SK-N-SH (cell line): ENCODE data around the gene WDCP. TPM values are rescaled to one million over a fixed set of nuclear protein-coding genes. Genes with fewer than 3 reads are reported as not detected.
"Not testable (repeated sequence)": the region's sequence is repeated elsewhere in the genome, so short reads cannot be mapped to it uniquely, and the experiment has no call there.

Experiments
- CTCF ChIA-PET: fragments of 300-600, 350-600 bp; formaldehyde crosslinking; extraction: SDS; loops from one replicate; lab custom pipeline; 2021; lab: Yijun Ruan, JAX
- POLR2A ChIA-PET: fragments of 350-600 bp; sonication (Branson Sonifier 250); formaldehyde crosslinking; extraction: SDS; loops from one replicate; lab custom pipeline; 2020; ENCODE audit warnings: antibody characterized with exemption, inconsistent platforms; lab: Yijun Ruan, JAX
- DNase-seq: peaks from one replicate; pipeline ENCODE4 v3.0.0; 2012
- H2AFZ ChIP-seq: fragments of 200-600 bp; sonication (generic); 2 replicates; pipeline ENCODE4 v1.8.1; 2016; ENCODE audit warnings: antibody characterized with exemption, mild to moderate bottlenecking, low read depth
- H3F3A ChIP-seq: fragments of 200-600 bp; sonication (generic); replicated peaks from 2 replicates; pipeline ENCODE3; 2016; ENCODE audit warnings: antibody characterized with exemption, mild to moderate bottlenecking; ENCODE audit not compliant: insufficient read depth
- H3K27ac ChIP-seq, 2 experiments: fragments of 200-500 bp in 1 of 2; fragments of 200-600 bp in 1 of 2; sonication (Bioruptor generic) in 1 of 2; sonication (generic), shearing (Covaris generic) in 1 of 2; 2 replicates each; pipeline versions ENCODE4 v1.5.1 to v1.6.1; 2014 to 2016; ENCODE audit warnings: low read depth in 2 of 2, inconsistent platforms in 1 of 2, low read length in 1 of 2, mild to moderate bottlenecking in 1 of 2, mixed read lengths in 1 of 2
- H3K27me3 ChIP-seq: fragments of 200-600 bp; sonication (generic), shearing (Covaris generic); 2 replicates; pipeline ENCODE4 v1.6.1; 2016; ENCODE audit warnings: mixed run types; ENCODE audit not compliant: insufficient read depth
- H3K36me3 ChIP-seq, 2 experiments: fragments of 200-500 bp in 1 of 2; fragments of 200-600 bp in 1 of 2; sonication (Bioruptor generic) in 1 of 2; sonication (generic) in 1 of 2; replicated peaks in 1 of 2; 2 replicates each; pipeline versions ENCODE3 to v1.5.1; 2014 to 2016; ENCODE audit warnings: low read length in 1 of 2, mild to moderate bottlenecking in 1 of 2; ENCODE audit not compliant: insufficient read depth in 2 of 2, control insufficient read depth in 1 of 2
- H3K4me1 ChIP-seq, 2 experiments: fragments of 200-500 bp in 1 of 2; fragments of 200-600 bp in 1 of 2; sonication (Bioruptor generic) in 1 of 2; sonication (generic), shearing (Covaris generic) in 1 of 2; 2 replicates each; pipeline versions ENCODE4 v1.5.1 to v1.6.1; 2014 to 2016; ENCODE audit warnings: low read depth in 1 of 2, low read length in 1 of 2, mixed run types in 1 of 2; ENCODE audit not compliant: insufficient read depth in 2 of 2, control insufficient read depth in 1 of 2
- H3K4me2 ChIP-seq: fragments of 200-600 bp; sonication (generic), shearing (Covaris generic); 2 replicates; pipeline ENCODE4 v1.6.1; 2017; ENCODE audit warnings: mixed run types
- H3K4me3 ChIP-seq, 2 experiments: fragments of 200-500 bp in 1 of 2; fragments of 200-600 bp in 1 of 2; sonication (Bioruptor generic) in 1 of 2; sonication (generic), shearing (Covaris generic) in 1 of 2; 2 replicates each; pipeline versions ENCODE4 v1.5.1 to v1.8.1; 2014 to 2016; ENCODE audit warnings: low read depth in 2 of 2, inconsistent platforms in 1 of 2, low read length in 1 of 2, mild to moderate bottlenecking in 1 of 2, mixed read lengths in 1 of 2, moderate library complexity in 1 of 2
- H3K79me2 ChIP-seq: fragments of 200-600 bp; sonication (generic); 2 replicates; pipeline ENCODE4 v1.8.1; 2017; ENCODE audit warnings: mild to moderate bottlenecking; ENCODE audit not compliant: insufficient read depth
- H3K9ac ChIP-seq: fragments of 200-600 bp; sonication (generic); 2 replicates; pipeline ENCODE4 v1.6.1; 2017; ENCODE audit warnings: mixed run types
- H3K9me2 ChIP-seq: fragments of 200-600 bp; sonication (generic); 2 replicates; pipeline ENCODE4 v1.6.1; 2017; ENCODE audit warnings: mixed run types
- H3K9me3 ChIP-seq: fragments of 200-600 bp; sonication (generic); 2 replicates; pipeline ENCODE4 v1.6.1; 2017; ENCODE audit warnings: mixed run types, mild to moderate bottlenecking, moderate library complexity
- H4K20me1 ChIP-seq: fragments of 200-600 bp; sonication (generic); 2 replicates; pipeline ENCODE4 v1.6.1; 2017; ENCODE audit warnings: mild to moderate bottlenecking, mixed run types; ENCODE audit not compliant: insufficient read depth
- EZH2phosphoT487 ChIP-seq: fragments of 200-600 bp; sonication (generic); IDR thresholded peaks from 2 replicates; pipeline ENCODE4 v1.6.1; 2017; ENCODE audit warnings: low read depth, mixed run types, mild to moderate bottlenecking, antibody characterized with exemption, moderate library complexity, borderline replicate concordance
- NFIC ChIP-seq: IDR thresholded peaks from 2 replicates; pipeline ENCODE4 v1.4.0; 2012; ENCODE audit warnings: borderline replicate concordance
- RCOR1 ChIP-seq: fragments of 150-350 bp; IDR thresholded peaks from 2 replicates; pipeline ENCODE4 v1.6.1; 2017; ENCODE audit warnings: antibody characterized with exemption, low read length
- TAF1 ChIP-seq: IDR thresholded peaks from 2 replicates; pipeline ENCODE4 v1.6.1; 2012; ENCODE audit warnings: low read depth, mild to moderate bottlenecking, low read length, moderate library complexity, borderline replicate concordance
- TCF12 ChIP-seq: IDR thresholded peaks from 2 replicates; pipeline ENCODE4 v1.4.0; 2012
- USF1 ChIP-seq: IDR thresholded peaks from 2 replicates; pipeline ENCODE4 v1.4.0; 2012; ENCODE audit warnings: low read depth, borderline replicate concordance
- ZBTB33 ChIP-seq: IDR thresholded peaks from 2 replicates; pipeline ENCODE4 v1.4.0; 2012; ENCODE audit warnings: low read depth, borderline replicate concordance
- WGBS: methylation state at CpG from one replicate; pipeline ENCODE4 v1.1.6; 2017; ENCODE audit warnings: low lambda C conversion rate; 5-methylcytosine and 5-hydroxymethylcytosine counted together
- polyA plus RNA-seq, 3 experiments: library from polyadenylated mRNA; depleted of rRNA; stranded (reverse); fragments of >200 nt; gene quantifications; 2 replicates each; pipeline ENCODE4 v1.2.3, GENCODE V29; 2012

The WDCP gene
- polyA plus RNA-seq, 1 of the 3 experiments (the other 2 are of a cell fraction), result 7.1 TPM

GRCh38 chr2:24014902-24015301 is 32.3 kb downstream of the WDCP start:
- H4K20me1 ChIP-seq, H3K4me2 ChIP-seq, H3K27me3 ChIP-seq, H3K4me3 ChIP-seq, H3F3A ChIP-seq, H3K9me2 ChIP-seq, POLR2A ChIA-PET, H3K79me2 ChIP-seq, H3K36me3 ChIP-seq, H2AFZ ChIP-seq, DNase-seq, H3K9me3 ChIP-seq, H3K9ac ChIP-seq: not testable (repeated sequence)
- CTCF ChIA-PET, result interaction anchor here (1.3 to 2.5 kb wide), 2 partner anchors 11 to 104 kb away, joined by 3 to 8 read pairs; no protein-coding TSS in a partner anchor
- Histone ChIP-seq H3K4me1 (peaks cover 3 to 12% of the 10 kb centered on the region in 2 experiments; a peak in 3 of 4 replicates), H3K27ac (peak overlapping the region in 1 of 2 experiments; percentile 82; a peak in 2 of 4 replicates)
- whole genome bisulfite sequencing, result 79% methylated on average over 6 of the region's 6 CpGs

GRCh38 chr2:24012521-24013188 is 34.5 kb downstream of the WDCP start:
- 79% methylated on average over 9 of the region's 9 CpGs for WGBS
- H3K27ac ChIP-seq, result no peak overlapping the region
- H3K36me3 ChIP-seq, result no peaks in the 10 kb centered on the region
- H3K79me2 ChIP-seq, result no peaks in the 10 kb centered on the region
- DNase-seq, result no peak
- no peaks in the 10 kb centered on the region for H3K27me3 ChIP-seq
- no peak overlapping the region for H3K9ac ChIP-seq
- H3K9me2 ChIP-seq, result no peaks in the 10 kb centered on the region
- H3K4me1 ChIP-seq, result peaks cover 9 to 12% of the 10 kb centered on the region in 2 experiments; a peak in 3 of 4 replicates
- H3K9me3 ChIP-seq, result no peaks in the 10 kb centered on the region
- H2AFZ ChIP-seq, result no peak overlapping the region
- ChIA-PET POLR2A (no interaction called here), CTCF (interaction anchor here (0.7 to 1.7 kb wide), 3 partner anchors 10 to 209 kb away, joined by 3 to 4 read pairs (median 3); no protein-coding TSS in a partner anchor)
- H3K4me3 ChIP-seq, result no peak overlapping the region
- no peak overlapping the region for H3K4me2 ChIP-seq
- TF ChIP-seq TCF12, result no peak
- TF ChIP-seq ZBTB33, result no peak
- TF ChIP-seq NFIC, result no peak
- no peak for TF ChIP-seq TAF1
- no peak for TF ChIP-seq RCOR1
- no peak for TF ChIP-seq EZH2phosphoT487
- no peak for TF ChIP-seq USF1
- no peaks in the 10 kb centered on the region for H3F3A ChIP-seq
- no peaks in the 10 kb centered on the region for H4K20me1 ChIP-seq
